Measurements from ENCODE around the gene PELO.
"Not testable (repeated sequence)": the region's sequence is repeated elsewhere in the genome, so short reads cannot be mapped to it uniquely, and the experiment has no call there.

PELO gene

DNA sequence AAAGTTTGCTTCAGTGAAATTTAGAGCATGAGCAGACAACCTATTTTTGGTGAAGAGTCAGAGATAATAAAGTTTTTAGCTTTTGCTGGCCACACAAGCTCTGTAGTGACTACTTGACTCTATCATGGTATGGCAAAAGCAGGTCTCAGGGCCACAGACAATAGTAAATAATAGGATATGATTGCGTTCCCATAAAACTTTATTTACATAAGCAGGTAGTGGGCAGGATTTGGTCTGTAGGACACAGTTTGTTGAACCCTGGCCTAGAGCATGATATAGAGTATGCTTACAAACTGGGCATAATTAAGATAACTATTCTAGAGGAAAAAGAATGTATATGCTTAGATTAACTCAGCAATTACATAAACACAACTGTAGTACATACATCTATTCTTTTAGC lies 30.1 kb downstream of the PELO start:
- Mint-ChIP-seq H3K36me3 (ENCODE audit: low read depth) (no peaks in the 10 kb centered on the region), H3K4me3 (no peak overlapping the region), H3K9me3 (no peaks in the 10 kb centered on the region), H3K27me3 (ENCODE audit: low read depth) (peaks cover 9% of the 10 kb centered on the region), H3K27ac (no peak overlapping the region), H3K4me1 (ENCODE audit: low read depth) (no peaks in the 10 kb centered on the region)

- H3K4me1 Mint-ChIP-seq (ENCODE audit: low read depth), result no peaks in the 10 kb centered on the region
- H3K9me3 Mint-ChIP-seq, result no peaks in the 10 kb centered on the region
- H3K36me3 Mint-ChIP-seq (ENCODE audit: low read depth), result no peaks in the 10 kb centered on the region
- peaks cover 6% of the 10 kb centered on the region for H3K27me3 Mint-ChIP-seq (ENCODE audit: low read depth)
- no peak overlapping the region for H3K27ac Mint-ChIP-seq
- no peak overlapping the region for H3K4me3 Mint-ChIP-seq
These were observed 30.6 kb downstream of the PELO start for GRCh38 chr5:52818360-52818759.

DNA sequence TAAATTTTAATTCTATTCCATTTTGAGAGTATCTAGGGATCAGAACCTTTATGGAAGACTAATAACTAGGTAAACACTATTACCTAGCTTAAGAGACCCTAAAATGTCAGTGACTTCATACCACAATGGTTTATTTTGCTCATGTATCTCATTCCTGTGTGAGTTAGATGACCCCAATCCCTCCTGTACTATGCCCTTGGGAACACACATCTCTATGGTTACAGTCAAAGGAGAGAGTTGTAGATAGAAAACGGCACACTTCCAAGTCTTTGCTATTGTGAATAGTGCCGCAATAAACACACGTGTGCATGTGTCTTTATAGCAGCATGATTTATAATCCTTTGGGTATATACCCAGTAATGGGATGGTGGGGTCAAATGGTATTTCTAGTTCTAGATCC lies 31.1 kb downstream of the PELO start:
- H3K27ac Mint-ChIP-seq; H3K4me3 Mint-ChIP-seq; H3K9me3 Mint-ChIP-seq; H3K36me3 Mint-ChIP-seq (ENCODE audit: low read depth); H3K27me3 Mint-ChIP-seq (ENCODE audit: low read depth); H3K4me1 Mint-ChIP-seq (ENCODE audit: low read depth): not testable (repeated sequence)

- Mint-ChIP-seq H3K9me3 (no peaks in the 10 kb centered on the region), H3K4me3 (no peak overlapping the region), H3K27ac (no peak overlapping the region), H3K4me1 (ENCODE audit: low read depth) (peaks cover 9% of the 10 kb centered on the region), H3K27me3 (ENCODE audit: low read depth) (no peaks in the 10 kb centered on the region), H3K36me3 (ENCODE audit: low read depth) (peaks cover under 1% of the 10 kb centered on the region)
These were observed 34.2 kb downstream of the PELO start for GRCh38 chr5:52821901-52822300.

- H3K4me1 Mint-ChIP-seq (ENCODE audit: low read depth), result peaks cover 9% of the 10 kb centered on the region
- H3K27ac Mint-ChIP-seq, result no peak overlapping the region
- H3K27me3 Mint-ChIP-seq (ENCODE audit: low read depth), result no peaks in the 10 kb centered on the region
- peaks cover 3% of the 10 kb centered on the region for H3K36me3 Mint-ChIP-seq (ENCODE audit: low read depth)
- peaks cover 3% of the 10 kb centered on the region for H3K9me3 Mint-ChIP-seq
- no peak overlapping the region for H3K4me3 Mint-ChIP-seq
These were observed 34.7 kb downstream of the PELO start for GRCh38 chr5:52822437-52822836.

- H3K36me3 Mint-ChIP-seq (ENCODE audit: low read depth), result peaks cover 5% of the 10 kb centered on the region
- H3K27ac Mint-ChIP-seq, result no peak overlapping the region
- peaks cover 8% of the 10 kb centered on the region for H3K9me3 Mint-ChIP-seq
- no peak overlapping the region for H3K4me3 Mint-ChIP-seq
- H3K4me1 Mint-ChIP-seq (ENCODE audit: low read depth), result peaks cover 9% of the 10 kb centered on the region
- H3K27me3 Mint-ChIP-seq (ENCODE audit: low read depth), result no peaks in the 10 kb centered on the region
These were observed 37.1 kb downstream of the PELO start for GRCh38 chr5:52824827-52825226.

GRCh38 chr5:52825826-52826225 lies 38.1 kb downstream of the PELO start:
- Mint-ChIP-seq H3K9me3 (peaks cover 8% of the 10 kb centered on the region), H3K36me3 (ENCODE audit: low read depth) (peaks cover 5% of the 10 kb centered on the region), H3K27me3 (ENCODE audit: low read depth) (no peaks in the 10 kb centered on the region), H3K27ac (no peak overlapping the region), H3K4me1 (ENCODE audit: low read depth) (peaks cover 9% of the 10 kb centered on the region), H3K4me3 (no peak overlapping the region)

- Mint-ChIP-seq H3K27ac (no peak overlapping the region), H3K36me3 (ENCODE audit: low read depth) (peaks cover 5% of the 10 kb centered on the region), H3K27me3 (ENCODE audit: low read depth) (no peaks in the 10 kb centered on the region), H3K4me1 (ENCODE audit: low read depth) (peaks cover 9% of the 10 kb centered on the region), H3K9me3 (peaks cover 8% of the 10 kb centered on the region), H3K4me3 (no peak overlapping the region)
These were observed 40.1 kb downstream of the PELO start for GRCh38 chr5:52827815-52828214.

DNA sequence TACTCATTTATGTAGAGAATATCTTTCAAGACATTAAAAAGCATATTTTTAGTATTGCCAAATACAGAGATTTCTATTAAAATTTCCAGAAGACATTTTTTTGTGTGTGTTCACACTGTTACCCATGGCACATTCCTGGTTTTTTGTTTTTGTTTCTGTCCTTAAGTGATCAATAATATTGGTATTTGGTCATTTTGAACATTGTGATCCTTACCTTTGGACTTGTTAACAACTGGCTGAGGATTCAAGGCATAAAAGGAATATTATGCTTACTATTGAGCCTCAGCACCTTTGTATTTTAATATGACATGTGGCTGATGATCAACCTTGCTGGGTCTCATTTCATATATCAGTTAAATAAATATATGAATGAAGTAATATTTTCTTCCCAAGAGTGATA lies 41.9 kb downstream of the PELO start:
- H3K27me3 Mint-ChIP-seq (ENCODE audit: low read depth), result no peaks in the 10 kb centered on the region
- no peak overlapping the region for H3K4me3 Mint-ChIP-seq
- no peak overlapping the region for H3K27ac Mint-ChIP-seq
- H3K4me1 Mint-ChIP-seq (ENCODE audit: low read depth), result peaks cover 9% of the 10 kb centered on the region
- peaks cover 5% of the 10 kb centered on the region for H3K36me3 Mint-ChIP-seq (ENCODE audit: low read depth)
- H3K9me3 Mint-ChIP-seq, result peaks cover 8% of the 10 kb centered on the region

DNA sequence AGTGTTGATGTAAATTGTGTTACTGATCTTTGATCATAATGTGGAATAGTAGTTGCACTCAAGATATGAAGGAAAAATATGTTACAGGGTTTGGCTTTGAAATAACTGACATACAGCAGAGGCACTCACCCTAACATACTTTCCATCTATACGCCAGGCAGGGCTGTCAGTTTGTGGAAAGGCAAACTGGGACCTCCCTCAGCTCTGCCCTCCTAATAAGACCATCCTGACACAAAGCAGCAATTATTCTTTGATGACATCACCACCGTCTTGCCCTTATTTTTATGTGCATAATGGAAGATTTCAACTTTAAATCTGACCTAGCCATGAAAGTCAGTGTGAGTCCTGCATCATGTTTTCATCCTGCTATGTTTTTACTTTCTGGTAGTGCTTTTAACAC lies 42.9 kb downstream of the PELO start:
- H3K36me3 Mint-ChIP-seq (ENCODE audit: low read depth), result peaks cover 5% of the 10 kb centered on the region
- H3K27ac Mint-ChIP-seq, result no peak overlapping the region
- H3K9me3 Mint-ChIP-seq, result peaks cover 8% of the 10 kb centered on the region
- H3K27me3 Mint-ChIP-seq (ENCODE audit: low read depth), result no peaks in the 10 kb centered on the region
- H3K4me3 Mint-ChIP-seq, result no peak overlapping the region
- H3K4me1 Mint-ChIP-seq (ENCODE audit: low read depth), result peaks cover 6% of the 10 kb centered on the region

DNA sequence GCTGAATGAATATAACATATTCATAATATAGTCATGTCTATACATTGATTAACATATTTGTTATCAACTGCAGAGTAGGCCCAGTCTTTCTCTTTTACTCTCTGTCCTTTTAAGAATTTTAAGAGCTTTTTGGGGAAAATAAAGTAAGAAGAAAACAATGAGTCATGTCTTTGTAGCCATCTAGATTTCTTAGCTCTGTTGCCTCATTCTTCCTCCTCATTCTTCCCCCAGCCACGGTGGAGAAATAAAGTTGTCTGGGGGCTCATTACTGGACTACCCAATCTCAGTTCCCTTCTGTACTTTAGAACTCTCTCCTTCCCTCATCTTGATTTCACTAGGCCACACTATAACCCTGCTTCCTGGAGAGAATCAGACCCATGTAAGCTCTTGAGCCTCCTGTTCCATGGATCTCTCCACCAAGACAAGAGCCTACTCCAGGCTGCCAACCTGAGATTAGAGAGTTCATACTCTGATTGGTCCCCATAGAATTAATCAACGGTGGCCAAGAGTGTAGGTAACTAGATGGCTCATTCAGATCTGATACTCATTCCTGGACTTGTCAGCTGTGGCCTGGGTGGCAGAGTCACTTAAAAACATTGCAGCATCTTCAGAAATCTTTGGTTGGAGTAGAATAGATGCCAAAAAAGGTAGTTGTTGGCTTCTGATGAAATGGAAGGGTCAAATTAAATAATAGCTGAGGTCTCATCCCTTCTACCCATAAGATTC lies 44.2 kb downstream of the PELO start:
- Mint-ChIP-seq H3K9me3 (peaks cover 8% of the 10 kb centered on the region), H3K27me3 (ENCODE audit: low read depth) (no peaks in the 10 kb centered on the region), H3K4me1 (ENCODE audit: low read depth) (no peaks in the 10 kb centered on the region), H3K27ac (no peak overlapping the region), H3K4me3 (no peak overlapping the region), H3K36me3 (ENCODE audit: low read depth) (peaks cover 3% of the 10 kb centered on the region)

- no peaks in the 10 kb centered on the region for H3K27me3 Mint-ChIP-seq (ENCODE audit: low read depth)
- no peak overlapping the region for H3K27ac Mint-ChIP-seq
- peaks cover 1% of the 10 kb centered on the region for H3K4me1 Mint-ChIP-seq (ENCODE audit: low read depth)
- no peak overlapping the region for H3K4me3 Mint-ChIP-seq
- no peaks in the 10 kb centered on the region for H3K9me3 Mint-ChIP-seq
- no peaks in the 10 kb centered on the region for H3K36me3 Mint-ChIP-seq (ENCODE audit: low read depth)
These were observed 46.6 kb downstream of the PELO start for GRCh38 chr5:52834320-52834719.

DNA sequence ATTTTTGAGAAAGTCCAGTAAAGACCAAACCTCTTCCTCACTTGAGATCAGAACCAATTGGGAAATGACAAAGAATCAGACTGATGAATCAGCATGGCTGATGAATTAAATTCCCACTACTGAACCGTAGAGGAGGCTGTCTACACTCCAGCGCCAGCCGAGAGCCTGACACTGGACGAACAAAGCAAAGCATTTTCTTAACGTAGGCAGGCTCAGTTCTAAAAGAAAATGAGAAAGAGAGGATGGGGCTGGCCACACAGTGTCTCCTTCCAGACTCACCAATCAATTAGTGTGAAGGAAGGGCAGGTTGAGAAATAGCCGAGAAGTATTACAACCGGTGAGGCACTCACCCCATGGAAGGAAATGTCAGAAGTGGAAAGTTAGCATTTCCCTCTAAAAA lies 49.4 kb downstream of the PELO start:
- no peaks in the 10 kb centered on the region for H3K9me3 Mint-ChIP-seq

More for the DNA sequence above, 49.4 kb downstream of the PELO start:
- no peak overlapping the region for H3K4me3 Mint-ChIP-seq
- no peak overlapping the region for H3K27ac Mint-ChIP-seq
- H3K4me1 Mint-ChIP-seq (ENCODE audit: low read depth), result peaks cover 1% of the 10 kb centered on the region
- H3K27me3 Mint-ChIP-seq (ENCODE audit: low read depth), result no peaks in the 10 kb centered on the region
- no peaks in the 10 kb centered on the region for H3K36me3 Mint-ChIP-seq (ENCODE audit: low read depth)

All from T-helper 1 cell treated with Interleukin-12 subunit alpha and Interleukin-12 subunit beta and Interleukin-4 antibody, amounts not matched to agents 30 μg/mL and 1 μg/mL, for 36 hours (primary cell).